Smooth muscle cell of trachea (primary cell): ENCODE measurements around the gene ZNF394. TPM values are rescaled to one million over a fixed set of nuclear protein-coding genes. Genes with fewer than 3 reads are reported as not detected.

Experiments used
- total RNA-seq: library from RNA; depleted of rRNA; stranded (reverse); fragments of >200 nt; gene quantifications from 2 replicates; pipeline ENCODE4 v1.2.1, GENCODE V29; 2014

Gene ZNF394
- 25.8 and 30.0 TPM in 2 replicates for total RNA-seq

GRCh38 chr7:99499721-99500636 is at the start of gene ZNF394:
Gene ZNF394 (minus strand): TSS chr7:99500281. CDS start chr7:99500093, 188 bp downstream.

GRCh38 chr7:99504603-99505323 is 4.7 kb upstream of the ZNF394 start, which contains the start of gene ZKSCAN5:
Gene ZKSCAN5 (plus strand): TSS chr7:99504662. CDS start chr7:99506045, 1,383 bp downstream.

GRCh38 chr7:99472561-99473314 is 27.3 kb downstream of the ZNF394 start, which contains the start of gene ZNF789:
Gene ZNF789 (plus strand): TSS chr7:99472890. CDS start chr7:99476457, 3,567 bp downstream.

Other genes with a start within 250 kb of the ZNF394 start
- gene MYH16, start 227.4 kb downstream of the ZNF394 start, total RNA-seq = not detected in 2 replicates
- 298 and 410 TPM in 2 replicates for gene ARPC1A, start 174.4 kb downstream of the ZNF394 start, total RNA-seq
- gene ARPC1B, start 125.6 kb downstream of the ZNF394 start, total RNA-seq = 567 and 592 TPM in 2 replicates
- gene PDAP1, start 91.7 kb downstream of the ZNF394 start, total RNA-seq = 46.3 and 119 TPM in 2 replicates
- gene BUD31, start 91.3 kb downstream of the ZNF394 start, total RNA-seq = 79.9 and 101 TPM in 2 replicates
- 6.8 and 12.2 TPM in 2 replicates for gene PTCD1, start 61.5 kb downstream of the ZNF394 start, total RNA-seq
- 27.9 and 49.3 TPM in 2 replicates for gene CPSF4, start 61.3 kb downstream of the ZNF394 start, total RNA-seq
- 320 and 523 TPM in 2 replicates for gene ATP5MF, start 34.1 kb downstream of the ZNF394 start, total RNA-seq
- gene ZNF789, start 27.4 kb downstream of the ZNF394 start, total RNA-seq = 4.6 and 9.0 TPM in 2 replicates
- 12.2 and 12.4 TPM in 2 replicates for gene ZKSCAN5, start 4.4 kb upstream of the ZNF394 start, total RNA-seq
- gene FAM200A, start 51.8 kb upstream of the ZNF394 start, total RNA-seq = 10.8 and 11.3 TPM in 2 replicates
- 69.0 and 79.3 TPM in 2 replicates for gene ZNF655, start 58.4 kb upstream of the ZNF394 start, total RNA-seq
- gene TMEM225B, start 98.0 kb upstream of the ZNF394 start, total RNA-seq = 0.29 and 0.50 TPM in 2 replicates
- 10.3 and 10.8 TPM in 2 replicates for gene ZSCAN25, start 116.7 kb upstream of the ZNF394 start, total RNA-seq
- gene CYP3A5, start 179.7 kb upstream of the ZNF394 start, total RNA-seq = 0.17 and 0.44 TPM in 2 replicates
- 0.33 TPM in 1 of 2 replicates, not detected in the other for gene CYP3A7, start 234.9 kb upstream of the ZNF394 start, total RNA-seq